H1 (cell line): Measurements from ENCODE around the gene GRIPAP1. TPM values are rescaled to one million over a fixed set of nuclear protein-coding genes. Genes with fewer than 3 reads are reported as not detected.

Source experiments
- CBX8 ChIP-seq: fragments of 300-800, 300-1000 bp; sonication (generic); IDR thresholded peaks from 2 replicates; pipeline ENCODE4 v1.7.1; 2016; ENCODE audit warnings: low read depth, low read length, borderline replicate concordance
- CHD1 ChIP-seq: IDR thresholded peaks from 2 replicates; pipeline ENCODE4 v1.6.1; 2012; ENCODE audit warnings: low read depth, low read length, improper control_type of control experiment
- CTBP2 ChIP-seq: IDR thresholded peaks from 2 replicates; pipeline ENCODE4 v1.7.0; 2011; ENCODE audit warnings: borderline replicate concordance, mild to moderate bottlenecking, moderate library complexity, mixed read lengths, low read length; ENCODE audit not compliant: insufficient read depth, insufficient read length
- HDAC6 ChIP-seq: IDR thresholded peaks from one replicate; pipeline ENCODE4 v1.7.1; 2012; ENCODE audit warnings: low read depth, mild to moderate bottlenecking, inconsistent platforms, low read length, moderate library complexity
- RFX5 ChIP-seq: IDR thresholded peaks from 2 replicates; pipeline ENCODE4 v1.6.1; 2011; ENCODE audit warnings: low read depth, low read length, improper control_type of control experiment, borderline replicate concordance
- SP2 ChIP-seq: IDR thresholded peaks from 2 replicates; pipeline ENCODE4 v1.6.1; 2012; ENCODE audit warnings: mild to moderate bottlenecking, low read length, inconsistent platforms
- TAF7 ChIP-seq: optimal IDR thresholded peaks from 2 replicates; pipeline ENCODE3; 2011; ENCODE audit warnings: low read depth, mild to moderate bottlenecking, inconsistent platforms, low read length, moderate library complexity, borderline replicate concordance
- TBP ChIP-seq: IDR thresholded peaks from 2 replicates; pipeline ENCODE4 v1.6.1; 2011; ENCODE audit warnings: low read depth, low read length, improper control_type of control experiment
- TCF12 ChIP-seq: IDR thresholded peaks from 2 replicates; pipeline ENCODE4 v1.6.1; 2011; ENCODE audit warnings: low read depth, mild to moderate bottlenecking, low read length
- ZNF274 ChIP-seq: IDR thresholded peaks from 2 replicates; pipeline ENCODE4 v1.7.0; 2012; ENCODE audit warnings: low read length, borderline replicate concordance; ENCODE audit errors: extremely low read depth
- polyA plus RNA-seq, 7 experiments: library from polyadenylated mRNA; depleted of rRNA in 3 of 7; stranded (reverse) in 5 of 7; unstranded in 2 of 7; fragments of >200 nt in 5 of 7; fragments of 200-250 nt in 2 of 7; gene quantifications; 1 replicate in 5 of 7; 2 replicates in 1 of 7; 4 replicates in 1 of 7; pipeline versions ENCODE4 v1.2.1 to v1.2.3, GENCODE V29; 2011 to 2013; ENCODE audit warnings: missing spikeins in 2 of 7, mixed read lengths in 2 of 7
- total RNA-seq: library from RNA; stranded (reverse); fragmentation: NEBNext Ultra II Directional; extraction: Animal tissue kit (Norgen Biotek cat#: 25700); gene quantifications from 2 replicates; pipeline ENCODE4 v1.2.1, GENCODE V29; 2021
- TF ChIP-seq, protein P1 (sequence below): fragments of 300-600 bp; sonication (generic); IDR thresholded peaks from 2 replicates; pipeline ENCODE4 v1.7.1; 2012; ENCODE audit warnings: low read length, moderate library complexity, mild to moderate bottlenecking, inconsistent platforms; ENCODE audit not compliant: insufficient replicate concordance
- TF ChIP-seq, protein P2 (sequence below): IDR thresholded peaks from 2 replicates; pipeline ENCODE4 v1.6.1; 2012; ENCODE audit warnings: inconsistent platforms

GRIPAP1 gene
- total and polyA plus RNA-seq, 2 of the 8 experiments (the other 6 are each of a cell fraction or from before 2014, with no cell fraction given), result 21.6 to 55.9 TPM

DNA sequence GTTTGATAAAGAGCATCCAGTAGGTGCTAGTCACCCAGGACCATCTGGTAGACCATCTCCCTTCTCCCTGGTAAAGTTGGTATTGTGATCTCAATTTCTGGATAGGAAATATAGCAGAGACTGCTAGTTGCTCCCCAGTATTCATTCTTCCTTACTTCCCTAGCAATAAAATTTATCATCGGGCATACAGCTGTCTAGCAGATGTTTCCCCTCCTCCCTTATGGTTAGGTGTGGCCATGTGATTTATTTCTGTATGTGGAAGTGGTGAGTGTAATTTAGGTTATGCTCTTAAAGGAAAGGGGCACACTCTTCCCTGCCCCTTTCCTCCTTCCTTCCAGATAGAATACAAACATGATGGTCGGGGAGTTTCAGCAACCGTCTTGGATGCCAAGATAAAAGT, 18.2 kb downstream of the GRIPAP1 start (continued):
- TF ChIP-seq, protein P1, sequence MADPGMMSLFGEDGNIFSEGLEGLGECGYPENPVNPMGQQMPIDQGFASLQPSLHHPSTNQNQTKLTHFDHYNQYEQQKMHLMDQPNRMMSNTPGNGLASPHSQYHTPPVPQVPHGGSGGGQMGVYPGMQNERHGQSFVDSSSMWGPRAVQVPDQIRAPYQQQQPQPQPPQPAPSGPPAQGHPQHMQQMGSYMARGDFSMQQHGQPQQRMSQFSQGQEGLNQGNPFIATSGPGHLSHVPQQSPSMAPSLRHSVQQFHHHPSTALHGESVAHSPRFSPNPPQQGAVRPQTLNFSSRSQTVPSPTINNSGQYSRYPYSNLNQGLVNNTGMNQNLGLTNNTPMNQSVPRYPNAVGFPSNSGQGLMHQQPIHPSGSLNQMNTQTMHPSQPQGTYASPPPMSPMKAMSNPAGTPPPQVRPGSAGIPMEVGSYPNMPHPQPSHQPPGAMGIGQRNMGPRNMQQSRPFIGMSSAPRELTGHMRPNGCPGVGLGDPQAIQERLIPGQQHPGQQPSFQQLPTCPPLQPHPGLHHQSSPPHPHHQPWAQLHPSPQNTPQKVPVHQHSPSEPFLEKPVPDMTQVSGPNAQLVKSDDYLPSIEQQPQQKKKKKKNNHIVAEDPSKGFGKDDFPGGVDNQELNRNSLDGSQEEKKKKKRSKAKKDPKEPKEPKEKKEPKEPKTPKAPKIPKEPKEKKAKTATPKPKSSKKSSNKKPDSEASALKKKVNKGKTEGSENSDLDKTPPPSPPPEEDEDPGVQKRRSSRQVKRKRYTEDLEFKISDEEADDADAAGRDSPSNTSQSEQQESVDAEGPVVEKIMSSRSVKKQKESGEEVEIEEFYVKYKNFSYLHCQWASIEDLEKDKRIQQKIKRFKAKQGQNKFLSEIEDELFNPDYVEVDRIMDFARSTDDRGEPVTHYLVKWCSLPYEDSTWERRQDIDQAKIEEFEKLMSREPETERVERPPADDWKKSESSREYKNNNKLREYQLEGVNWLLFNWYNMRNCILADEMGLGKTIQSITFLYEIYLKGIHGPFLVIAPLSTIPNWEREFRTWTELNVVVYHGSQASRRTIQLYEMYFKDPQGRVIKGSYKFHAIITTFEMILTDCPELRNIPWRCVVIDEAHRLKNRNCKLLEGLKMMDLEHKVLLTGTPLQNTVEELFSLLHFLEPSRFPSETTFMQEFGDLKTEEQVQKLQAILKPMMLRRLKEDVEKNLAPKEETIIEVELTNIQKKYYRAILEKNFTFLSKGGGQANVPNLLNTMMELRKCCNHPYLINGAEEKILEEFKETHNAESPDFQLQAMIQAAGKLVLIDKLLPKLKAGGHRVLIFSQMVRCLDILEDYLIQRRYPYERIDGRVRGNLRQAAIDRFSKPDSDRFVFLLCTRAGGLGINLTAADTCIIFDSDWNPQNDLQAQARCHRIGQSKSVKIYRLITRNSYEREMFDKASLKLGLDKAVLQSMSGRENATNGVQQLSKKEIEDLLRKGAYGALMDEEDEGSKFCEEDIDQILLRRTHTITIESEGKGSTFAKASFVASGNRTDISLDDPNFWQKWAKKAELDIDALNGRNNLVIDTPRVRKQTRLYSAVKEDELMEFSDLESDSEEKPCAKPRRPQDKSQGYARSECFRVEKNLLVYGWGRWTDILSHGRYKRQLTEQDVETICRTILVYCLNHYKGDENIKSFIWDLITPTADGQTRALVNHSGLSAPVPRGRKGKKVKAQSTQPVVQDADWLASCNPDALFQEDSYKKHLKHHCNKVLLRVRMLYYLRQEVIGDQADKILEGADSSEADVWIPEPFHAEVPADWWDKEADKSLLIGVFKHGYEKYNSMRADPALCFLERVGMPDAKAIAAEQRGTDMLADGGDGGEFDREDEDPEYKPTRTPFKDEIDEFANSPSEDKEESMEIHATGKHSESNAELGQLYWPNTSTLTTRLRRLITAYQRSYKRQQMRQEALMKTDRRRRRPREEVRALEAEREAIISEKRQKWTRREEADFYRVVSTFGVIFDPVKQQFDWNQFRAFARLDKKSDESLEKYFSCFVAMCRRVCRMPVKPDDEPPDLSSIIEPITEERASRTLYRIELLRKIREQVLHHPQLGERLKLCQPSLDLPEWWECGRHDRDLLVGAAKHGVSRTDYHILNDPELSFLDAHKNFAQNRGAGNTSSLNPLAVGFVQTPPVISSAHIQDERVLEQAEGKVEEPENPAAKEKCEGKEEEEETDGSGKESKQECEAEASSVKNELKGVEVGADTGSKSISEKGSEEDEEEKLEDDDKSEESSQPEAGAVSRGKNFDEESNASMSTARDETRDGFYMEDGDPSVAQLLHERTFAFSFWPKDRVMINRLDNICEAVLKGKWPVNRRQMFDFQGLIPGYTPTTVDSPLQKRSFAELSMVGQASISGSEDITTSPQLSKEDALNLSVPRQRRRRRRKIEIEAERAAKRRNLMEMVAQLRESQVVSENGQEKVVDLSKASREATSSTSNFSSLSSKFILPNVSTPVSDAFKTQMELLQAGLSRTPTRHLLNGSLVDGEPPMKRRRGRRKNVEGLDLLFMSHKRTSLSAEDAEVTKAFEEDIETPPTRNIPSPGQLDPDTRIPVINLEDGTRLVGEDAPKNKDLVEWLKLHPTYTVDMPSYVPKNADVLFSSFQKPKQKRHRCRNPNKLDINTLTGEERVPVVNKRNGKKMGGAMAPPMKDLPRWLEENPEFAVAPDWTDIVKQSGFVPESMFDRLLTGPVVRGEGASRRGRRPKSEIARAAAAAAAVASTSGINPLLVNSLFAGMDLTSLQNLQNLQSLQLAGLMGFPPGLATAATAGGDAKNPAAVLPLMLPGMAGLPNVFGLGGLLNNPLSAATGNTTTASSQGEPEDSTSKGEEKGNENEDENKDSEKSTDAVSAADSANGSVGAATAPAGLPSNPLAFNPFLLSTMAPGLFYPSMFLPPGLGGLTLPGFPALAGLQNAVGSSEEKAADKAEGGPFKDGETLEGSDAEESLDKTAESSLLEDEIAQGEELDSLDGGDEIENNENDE, result no peak
- TF ChIP-seq, protein P2, sequence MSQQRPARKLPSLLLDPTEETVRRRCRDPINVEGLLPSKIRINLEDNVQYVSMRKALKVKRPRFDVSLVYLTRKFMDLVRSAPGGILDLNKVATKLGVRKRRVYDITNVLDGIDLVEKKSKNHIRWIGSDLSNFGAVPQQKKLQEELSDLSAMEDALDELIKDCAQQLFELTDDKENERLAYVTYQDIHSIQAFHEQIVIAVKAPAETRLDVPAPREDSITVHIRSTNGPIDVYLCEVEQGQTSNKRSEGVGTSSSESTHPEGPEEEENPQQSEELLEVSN, result no peak
- TF ChIP-seq RFX5 (no peak), CBX8 (no peak), CHD1 (no peak), HDAC6 (no peak), TBP (no peak), ZNF274 (no peak), TCF12 (no peak), CTBP2 (no peak), SP2 (no peak), TAF7 (no peak)
